GM19023 (cell line): ENCODE results near the gene GLT6D1.
"Not testable (repeated sequence)": the region's sequence is repeated elsewhere in the genome, so short reads cannot be mapped to it uniquely, and the experiment has no call there.

Source experiments
- ATAC-seq: cut with Tn5 transposase; IDR thresholded peaks from one replicate; pipeline ENCODE4 v1.9.1; 2021; ENCODE audit warnings: mild to moderate bottlenecking, moderate library complexity; ENCODE audit not compliant: unreplicated experiment

GLT6D1 gene

DNA sequence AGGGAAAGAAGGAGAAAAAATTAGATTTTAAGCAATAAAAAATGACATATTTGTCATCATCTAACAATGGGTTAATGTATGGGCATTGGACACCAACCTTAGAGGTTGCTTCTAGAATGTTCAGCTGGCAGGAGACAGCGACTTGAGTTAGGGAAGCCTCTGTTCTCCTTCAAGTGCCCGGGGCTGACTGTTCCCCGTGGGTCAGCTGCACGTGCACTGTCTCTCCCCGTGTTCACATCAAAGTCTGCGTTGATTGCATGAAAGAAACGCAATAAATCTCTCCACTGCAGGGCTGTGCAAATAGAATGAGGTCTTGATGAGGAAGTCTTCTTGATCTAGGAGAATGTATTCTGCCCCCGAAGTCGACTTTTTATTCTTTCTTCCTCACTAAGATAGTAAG, at the start of gene GLT6D1:
GLT6D1 (minus strand) TSS at position 345 of the 400 bp plus-strand sequence. CDS start 353 bp downstream, outside the sequence.
- ATAC-seq, result no peak

DNA sequence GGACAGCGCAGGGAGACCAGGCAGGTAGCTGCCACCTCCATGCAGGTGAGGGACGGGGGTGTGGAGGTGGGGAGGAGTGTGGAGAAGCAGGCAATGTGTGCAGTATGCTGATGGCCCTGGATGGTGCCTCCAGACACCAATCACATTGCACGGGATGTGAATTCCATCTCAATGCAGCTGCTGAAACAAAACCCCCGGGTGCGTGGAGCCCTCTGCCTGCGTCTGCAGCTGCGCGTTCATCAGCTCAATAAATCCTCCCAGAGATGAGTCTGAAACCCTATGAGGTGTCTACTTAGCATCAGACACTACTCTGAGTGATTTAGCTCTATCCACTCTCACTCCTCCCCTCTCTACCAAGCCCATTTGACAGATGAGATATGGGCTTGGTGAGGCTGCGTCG, 49.7 kb upstream of the GLT6D1 start:
- no peak for ATAC-seq

- no peak for ATAC-seq
Observed at GRCh38 chr9:135687216-135687615, 47.9 kb upstream of the GLT6D1 start.

DNA sequence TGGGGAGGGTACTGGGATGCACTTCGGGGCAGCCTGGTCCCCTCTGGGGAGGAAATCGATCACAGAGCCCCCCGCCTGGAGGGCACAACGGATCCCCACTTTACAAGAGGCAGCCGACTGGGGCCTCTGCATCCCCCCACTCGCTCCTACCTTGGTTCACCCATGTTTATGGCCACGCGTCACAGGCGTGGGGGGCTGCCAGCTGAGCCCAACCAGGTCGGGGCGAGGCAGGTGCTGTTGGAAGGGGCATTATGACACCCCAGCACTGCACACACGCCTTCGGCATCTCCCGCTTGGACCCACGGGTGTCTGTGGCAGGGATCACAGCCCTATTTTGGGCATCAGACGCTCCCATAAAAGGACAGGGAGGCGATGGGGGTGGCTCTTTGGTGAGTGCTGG, 45.4 kb upstream of the GLT6D1 start:
- no peak for ATAC-seq

DNA sequence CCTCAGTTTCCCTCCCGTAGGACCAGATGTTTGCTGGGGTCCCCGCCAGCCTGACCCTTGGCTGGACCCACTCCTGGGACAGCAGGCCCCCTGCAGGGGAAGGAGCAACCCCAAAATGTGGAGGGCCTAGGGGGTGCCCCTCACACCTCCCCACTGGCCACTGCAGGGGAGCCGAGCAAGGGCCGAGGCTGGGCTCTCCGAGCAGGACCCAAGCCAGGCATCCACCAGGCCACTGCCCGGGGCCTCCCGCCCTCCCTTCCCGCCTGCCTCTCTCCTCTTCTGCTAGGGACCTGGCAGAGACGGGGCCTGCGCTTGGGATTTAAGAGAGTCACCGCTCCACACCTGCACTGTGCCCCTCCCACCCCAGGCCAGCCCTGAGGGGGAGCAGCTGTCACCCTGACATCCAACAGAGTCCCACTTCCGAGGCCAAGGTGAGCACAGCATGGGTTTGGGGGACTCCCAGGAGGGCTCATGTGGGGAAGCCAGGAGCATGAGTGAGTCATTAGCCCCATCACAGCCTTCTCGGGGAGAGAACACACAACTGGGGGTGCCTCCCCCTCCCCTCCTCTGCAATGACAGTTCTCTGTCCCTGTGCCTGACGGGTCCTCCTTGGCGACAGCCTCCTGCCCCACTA, 44.2 kb upstream of the GLT6D1 start:
- no peak for ATAC-seq

- ATAC-seq, result no peak
Observed at GRCh38 chr9:135681161-135681560, 41.8 kb upstream of the GLT6D1 start.

- ATAC-seq, result no peak
Observed at GRCh38 chr9:135680056-135680455, 40.7 kb upstream of the GLT6D1 start.

DNA sequence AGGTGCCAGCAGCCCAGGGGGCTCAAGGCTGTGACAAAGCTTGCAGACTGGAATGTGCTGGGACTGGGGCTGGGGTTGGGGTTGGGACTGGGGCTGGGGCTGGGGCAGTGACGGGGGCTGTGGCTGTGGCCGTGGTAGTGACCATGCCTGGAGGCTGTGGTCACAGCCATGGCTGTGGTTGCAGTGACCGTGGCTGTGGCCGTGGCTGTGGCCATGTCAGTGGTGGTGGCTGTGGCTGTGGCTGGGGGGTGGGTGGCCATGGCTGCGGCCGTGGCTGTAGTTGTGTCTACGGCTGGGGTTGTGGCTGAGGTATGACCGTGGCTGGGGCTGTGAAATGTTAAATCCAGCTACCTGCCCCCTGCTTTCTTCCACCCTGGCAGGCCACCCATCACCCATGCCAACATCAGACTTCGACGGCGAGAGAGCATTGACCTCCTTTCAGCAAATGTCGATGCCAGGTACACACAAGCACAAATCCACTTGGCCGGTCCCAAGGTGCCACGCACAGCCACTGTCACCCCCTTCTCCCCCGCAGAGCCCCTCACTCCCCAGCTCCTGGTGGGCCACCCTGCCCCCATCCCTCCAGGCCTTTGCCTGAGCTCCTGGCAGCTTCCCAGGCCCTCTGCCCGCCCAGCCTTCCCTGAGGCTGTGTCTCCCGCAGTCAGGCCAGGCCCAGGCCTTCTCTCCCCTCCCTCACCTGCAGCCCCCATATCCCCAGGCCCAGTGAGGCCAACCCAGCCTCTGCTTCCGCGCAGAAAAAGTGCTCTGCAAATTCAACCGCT, 39.1 kb upstream of the GLT6D1 start:
- ATAC-seq, result no peak

DNA sequence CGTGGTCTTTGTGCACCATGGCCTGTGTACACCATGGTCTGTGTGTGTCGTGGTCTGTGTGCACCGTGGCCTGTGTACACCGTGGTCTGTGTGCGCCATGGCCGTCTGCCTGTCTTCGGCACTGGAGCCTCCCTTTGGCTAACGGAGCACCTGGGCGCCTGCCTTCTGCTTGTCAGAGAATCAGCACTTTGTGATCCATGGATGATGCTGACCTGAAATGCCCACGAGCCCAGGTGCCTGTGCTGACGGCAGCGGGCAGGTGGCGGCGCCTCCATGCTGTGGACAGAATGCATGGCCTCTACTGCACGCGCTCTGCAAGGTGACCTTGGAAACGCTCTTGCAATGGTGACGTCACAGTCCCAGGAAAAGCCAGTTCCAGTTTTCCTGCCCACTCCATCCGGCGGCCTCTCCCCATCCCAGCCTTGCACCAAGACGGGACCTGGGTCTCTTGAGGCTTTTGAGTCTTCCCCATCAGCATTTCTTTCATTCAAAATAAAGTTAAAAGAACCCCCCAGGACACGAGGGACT, 38.4 kb upstream of the GLT6D1 start:
- no peak for ATAC-seq

- no peak for ATAC-seq
Observed at GRCh38 chr9:135676891-135677290, 37.6 kb upstream of the GLT6D1 start.

- no peak for ATAC-seq
Observed at GRCh38 chr9:135674977-135675376, 35.6 kb upstream of the GLT6D1 start.

GRCh38 chr9:135673941-135674340, 34.6 kb upstream of the GLT6D1 start:
- ATAC-seq, result no peak

DNA sequence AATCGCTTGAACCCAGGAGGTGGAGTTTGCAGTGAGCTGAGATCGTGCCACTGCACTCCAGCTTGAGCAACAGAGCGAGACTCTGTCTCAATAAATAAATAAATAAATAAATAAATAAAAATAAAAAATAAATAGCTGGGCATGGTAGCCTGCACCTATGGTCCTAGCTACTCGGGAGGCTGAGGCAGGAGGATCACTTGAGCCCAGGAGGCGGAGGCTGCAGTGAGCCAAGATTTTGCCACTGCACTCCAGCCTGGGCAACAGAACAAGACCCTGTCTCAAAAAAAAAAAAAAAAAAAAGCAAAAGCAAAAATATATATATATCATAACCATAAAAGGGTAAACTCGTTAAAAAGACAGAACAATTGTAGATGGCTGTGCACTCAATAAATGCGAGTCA, 33.4 kb upstream of the GLT6D1 start:
- ATAC-seq, result not testable (repeated sequence)

DNA sequence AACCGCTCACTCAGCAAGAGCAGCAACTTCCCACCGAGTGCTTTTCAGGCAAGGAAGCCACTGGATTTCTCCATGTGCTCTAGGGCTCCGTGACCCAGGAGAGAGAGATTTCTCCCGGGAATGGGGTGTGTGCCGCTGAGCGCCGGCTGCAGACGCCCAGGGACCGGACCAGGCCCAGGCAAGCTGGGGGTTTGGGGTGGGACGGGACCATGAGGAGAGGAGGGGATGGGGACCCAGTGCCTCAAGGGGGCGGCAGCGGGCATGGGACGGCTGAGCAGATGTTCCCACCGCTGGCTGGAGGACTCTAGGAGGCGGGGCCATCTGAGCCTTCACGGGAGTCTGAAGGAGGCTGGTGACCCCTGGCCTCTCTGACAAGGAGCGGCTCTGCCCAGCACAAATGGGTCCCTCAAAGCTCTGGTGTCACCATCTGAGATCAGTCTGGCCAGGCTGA, 32.3 kb upstream of the GLT6D1 start:
- no peak for ATAC-seq

DNA sequence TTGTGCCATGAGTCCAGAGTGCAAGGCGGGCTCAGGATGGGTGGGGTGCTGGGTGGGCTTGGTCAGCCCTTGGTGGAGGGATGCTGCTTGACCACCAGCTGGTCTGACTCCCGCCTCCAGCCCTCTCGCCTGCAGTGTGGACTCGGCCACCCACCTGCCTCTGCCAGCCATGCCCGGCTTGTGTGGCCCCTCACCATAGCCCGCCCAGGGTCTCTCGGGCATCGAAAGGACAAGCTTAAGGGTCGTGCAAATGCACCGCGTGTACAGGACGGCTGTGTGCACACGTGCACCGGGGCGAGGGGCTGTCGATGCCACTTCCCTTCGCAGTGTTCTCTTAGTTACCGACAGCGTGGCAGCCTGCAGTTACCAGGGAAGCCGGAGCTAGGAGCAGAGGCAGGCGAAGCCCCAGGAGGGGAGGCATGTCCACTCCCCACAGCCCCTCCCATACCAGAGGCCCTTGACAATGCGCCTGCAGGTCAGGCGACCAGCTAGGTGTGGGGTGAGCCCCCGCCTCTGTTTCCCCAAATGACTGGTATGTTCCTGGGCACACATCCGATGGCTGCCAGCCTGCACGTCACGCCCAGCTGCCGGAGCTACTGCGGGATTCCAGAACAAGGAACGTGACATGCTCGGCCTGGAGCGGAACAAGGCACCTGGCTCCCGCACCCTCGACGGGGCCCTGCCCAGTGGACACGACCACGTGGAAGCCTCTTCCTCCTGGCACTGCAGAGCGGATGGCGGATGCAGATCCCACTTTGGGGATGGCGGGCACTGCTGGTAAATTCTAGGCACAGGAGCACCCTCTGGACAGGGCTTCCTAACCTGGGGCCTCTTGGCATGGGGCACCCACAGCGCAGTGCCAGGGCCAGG, 31.6 kb upstream of the GLT6D1 start:
- no peak for ATAC-seq

DNA sequence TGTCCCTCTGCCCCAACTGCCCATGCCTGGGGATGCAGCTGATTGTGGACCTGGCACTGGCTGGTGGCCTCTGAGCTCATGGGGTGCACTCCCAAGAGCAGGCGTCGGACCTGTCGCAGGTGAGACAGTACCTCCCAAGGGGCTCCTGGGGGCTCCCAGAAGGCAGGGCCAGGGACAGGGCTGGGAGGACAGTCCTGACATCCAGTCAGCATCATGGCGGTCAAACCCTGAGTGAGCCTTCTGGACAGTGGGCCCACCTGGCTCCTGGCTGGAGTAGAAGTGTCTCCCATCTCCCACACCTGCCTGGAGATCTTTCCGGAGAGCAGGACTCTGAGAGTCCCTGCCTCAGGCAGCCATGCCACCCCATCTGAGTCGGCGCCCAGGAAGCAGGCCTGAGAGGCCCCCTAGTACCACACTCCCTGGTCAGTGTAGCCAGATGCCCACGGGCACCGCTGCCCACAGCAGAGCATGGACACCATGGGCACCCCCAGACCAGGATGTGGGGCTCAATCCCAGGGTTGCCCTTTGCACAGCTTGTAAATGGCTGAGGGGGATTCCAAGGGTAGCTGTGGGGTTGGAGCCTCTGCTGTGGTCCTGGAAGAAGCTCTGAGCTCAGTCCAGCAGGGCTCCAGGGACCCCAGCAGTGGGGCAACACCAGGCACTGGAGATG, 30.4 kb upstream of the GLT6D1 start:
- ATAC-seq, result no peak

- not testable (repeated sequence) for ATAC-seq
Observed at GRCh38 chr9:135669018-135669417, 29.7 kb upstream of the GLT6D1 start.

GRCh38 chr9:135667463-135668001, 28.2 kb upstream of the GLT6D1 start:
- ATAC-seq, result no peak

DNA sequence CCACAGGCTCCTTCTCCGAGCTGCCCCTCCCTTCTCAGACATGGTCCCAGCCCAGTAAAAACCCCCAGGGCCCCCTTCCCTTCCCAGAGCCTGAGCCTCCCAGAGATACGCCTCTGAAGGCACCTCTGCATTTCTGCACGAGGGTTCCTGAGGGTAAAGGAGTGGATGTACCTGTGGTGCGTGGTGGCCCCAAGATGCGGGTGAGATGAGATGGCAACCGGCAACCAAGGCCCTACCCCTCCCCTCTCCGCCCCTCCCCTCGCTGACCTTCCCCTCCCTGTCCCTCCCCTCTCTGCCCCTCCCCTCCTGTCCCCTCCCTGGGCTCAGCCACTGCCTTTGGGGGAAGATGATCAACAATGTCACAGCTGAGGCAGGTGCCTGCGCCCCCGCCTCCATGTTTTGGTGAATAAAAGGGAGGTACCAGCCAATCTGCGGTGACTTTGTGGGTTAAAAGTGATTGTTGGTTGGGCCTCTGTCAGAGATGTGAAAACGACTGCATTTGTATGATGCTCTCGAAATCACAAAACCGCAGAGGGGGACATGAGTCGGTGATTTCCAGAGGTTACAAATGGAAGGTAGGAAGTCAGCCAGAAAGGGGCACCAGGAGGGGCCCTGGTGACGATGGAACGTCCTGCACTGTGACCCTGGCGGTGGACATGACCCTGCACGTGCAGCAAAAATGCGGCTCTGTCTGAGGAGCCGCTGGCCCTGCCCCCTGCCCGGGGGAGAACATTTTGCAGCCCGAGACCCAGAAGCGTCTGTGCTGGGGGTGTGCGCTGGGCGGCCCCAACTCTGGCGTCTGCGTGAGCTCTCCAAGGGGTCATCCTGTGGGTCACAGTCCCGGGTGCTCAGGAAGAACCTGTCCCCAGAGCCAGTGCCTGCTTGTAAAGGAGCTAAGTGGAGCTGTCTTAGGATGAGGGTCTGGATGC, 27.5 kb upstream of the GLT6D1 start:
- no peak for ATAC-seq
